NCI-H748 treated with DMSO at 0.1 percent for 48 hours (cell line): ENCODE data around the gene KDM4C.

Experiments used
- DNase-seq: peaks from one replicate; lab custom pipeline; 2025; lab: John Stamatoyannopoulos, UW

Gene KDM4C

DNA sequence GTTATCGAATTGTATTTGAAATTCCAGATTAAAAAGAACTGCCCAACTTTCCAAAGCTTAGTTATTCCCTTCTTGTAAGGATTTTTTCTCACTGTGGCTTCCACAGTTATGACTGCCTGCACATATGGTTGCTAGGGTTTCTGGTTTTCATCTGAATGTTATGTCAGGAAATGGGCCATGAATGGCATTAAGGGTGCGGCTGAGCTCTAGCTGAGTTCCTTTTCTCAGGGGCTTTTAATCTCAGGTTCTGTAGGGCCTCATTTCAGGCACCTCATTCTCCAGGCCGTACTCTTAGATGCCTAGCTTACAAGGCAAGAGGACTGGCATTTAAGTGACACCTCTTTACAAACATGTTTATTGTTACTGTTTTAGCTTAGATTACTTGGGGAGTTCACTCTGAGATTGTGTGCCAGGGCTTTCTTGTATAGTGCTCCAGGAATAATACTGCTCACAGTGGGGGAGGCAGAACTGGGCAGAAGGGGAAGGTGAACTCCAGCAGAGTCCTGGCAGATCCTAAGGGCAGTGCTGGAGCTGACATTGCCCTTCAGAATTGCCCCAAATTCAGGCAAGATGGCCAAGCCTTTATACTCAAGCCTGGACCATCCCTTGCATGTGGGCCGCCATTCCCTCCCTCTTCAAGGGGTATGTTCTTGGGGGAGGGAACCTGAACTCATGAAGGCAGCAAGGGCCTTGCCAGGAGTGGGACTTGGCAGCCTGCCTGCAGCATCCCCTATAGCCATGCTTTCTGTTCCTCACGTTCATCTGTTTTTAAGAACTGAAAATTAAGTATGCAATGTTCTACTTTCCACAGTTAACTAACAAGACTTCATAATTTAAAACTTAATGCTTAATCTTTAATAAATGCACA lies 111.5 kb downstream of the KDM4C start:
- DNase-seq, result no peak

DNA sequence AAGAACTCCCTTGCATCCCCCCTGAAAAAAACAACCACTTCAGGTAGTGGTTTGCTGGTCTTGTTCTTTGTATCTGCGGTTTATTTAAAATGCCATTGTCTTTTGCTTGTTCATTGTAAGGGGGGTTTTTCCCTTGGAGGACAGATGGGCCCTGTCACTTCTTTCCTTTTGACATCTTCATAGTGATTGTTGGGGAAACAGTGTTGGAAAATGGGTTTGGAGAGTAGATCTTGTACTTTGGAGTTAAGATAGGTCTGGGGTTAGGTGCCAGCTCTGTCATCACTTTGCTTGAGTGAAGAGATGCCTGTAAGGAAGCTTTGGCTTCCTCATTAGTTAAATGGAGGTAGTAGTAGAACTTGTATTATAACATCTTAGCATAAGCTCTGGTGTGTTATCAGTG lies 112.4 kb downstream of the KDM4C start:
- DNase-seq, result no peak

GRCh38 chr9:6870650-6871477 lies 113.1 kb downstream of the KDM4C start:
- no peak for DNase-seq

GRCh38 chr9:6873857-6874256 lies 116.1 kb downstream of the KDM4C start:
- no peak for DNase-seq

GRCh38 chr9:6876195-6876894 lies 118.6 kb downstream of the KDM4C start:
- no peak for DNase-seq

GRCh38 chr9:6877671-6878161 lies 119.9 kb downstream of the KDM4C start:
- DNase-seq, result no peak

DNA sequence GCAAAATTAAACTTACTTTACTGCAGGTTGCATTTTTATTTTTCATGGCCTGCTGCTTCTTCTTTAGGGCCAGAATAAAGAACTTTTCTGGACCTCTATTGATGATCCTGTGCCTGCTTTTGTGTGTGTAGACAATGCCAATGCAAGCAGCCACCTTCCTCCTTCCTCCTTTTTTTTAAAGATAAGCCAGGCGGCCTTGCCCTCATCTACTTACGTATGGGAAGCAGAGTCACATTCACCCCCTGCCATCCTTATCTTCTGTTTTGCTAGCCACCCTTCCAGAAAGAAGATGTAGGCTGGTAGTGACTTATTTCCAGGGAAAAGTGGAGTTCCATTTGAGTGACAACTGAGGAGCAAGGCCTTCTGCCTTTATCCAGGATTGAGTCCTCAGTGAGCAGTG lies 122.9 kb downstream of the KDM4C start:
- no peak for DNase-seq

DNA sequence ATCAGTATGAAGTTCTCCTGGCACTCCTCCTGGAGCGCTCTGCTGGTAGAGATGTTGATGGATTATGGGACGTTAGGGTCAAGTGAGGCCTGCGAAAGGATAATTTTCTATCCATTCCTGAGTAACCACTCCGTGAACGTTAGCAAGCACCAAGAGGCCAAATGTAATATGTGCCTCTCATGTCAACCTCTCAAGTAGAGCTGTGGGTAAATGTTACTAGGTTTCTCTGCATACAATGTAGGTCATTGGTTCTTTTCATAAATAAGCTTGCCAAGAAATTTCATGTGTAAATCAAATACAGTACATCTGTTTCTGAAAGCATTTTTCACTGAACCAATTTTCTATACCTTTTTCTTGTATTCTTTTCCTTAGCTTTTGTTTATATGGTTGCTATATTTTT lies 126.3 kb downstream of the KDM4C start:
- no peak for DNase-seq

- DNase-seq, result no peak
Observed at GRCh38 chr9:6884990-6885389, 127.2 kb downstream of the KDM4C start.

DNA sequence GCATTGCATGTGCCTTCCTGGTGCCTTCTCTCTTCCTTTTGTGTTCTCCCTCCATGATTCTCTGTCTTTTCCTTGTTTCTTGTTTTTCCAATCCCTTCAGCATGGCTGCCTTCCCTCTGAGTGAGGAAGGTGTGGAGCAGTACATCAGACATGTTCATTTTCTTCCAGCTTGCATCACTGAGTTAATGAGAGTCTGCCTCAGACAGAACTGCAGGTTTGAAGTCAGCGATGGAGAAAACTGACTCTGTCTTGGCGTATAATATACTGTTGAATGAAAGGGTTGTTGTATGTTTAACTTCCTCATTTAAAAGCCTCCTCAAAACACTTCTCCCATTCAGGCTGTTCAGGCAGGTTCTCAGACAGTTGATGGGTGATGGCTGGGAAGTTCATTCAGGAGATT lies 129.3 kb downstream of the KDM4C start:
- no peak for DNase-seq

DNA sequence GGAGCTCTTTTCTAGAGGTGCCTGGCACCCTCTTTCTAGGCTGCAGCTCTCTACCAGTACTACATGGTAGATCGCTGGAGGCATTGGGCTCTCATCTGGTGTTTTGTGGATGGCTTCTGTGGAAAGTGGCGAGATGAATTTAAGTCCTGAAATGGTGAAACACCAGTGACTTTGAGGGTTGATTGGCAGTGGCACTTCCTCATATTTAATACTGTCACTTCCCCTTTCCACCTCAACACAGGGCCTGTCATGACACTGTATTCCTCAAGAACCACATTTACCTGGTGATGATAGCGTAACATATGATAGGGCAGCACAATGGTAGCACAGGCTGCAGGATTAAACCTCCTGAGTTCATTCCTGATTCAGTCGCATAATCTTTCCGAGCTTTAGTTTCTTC lies 132.1 kb downstream of the KDM4C start:
- DNase-seq, result no peak

DNA sequence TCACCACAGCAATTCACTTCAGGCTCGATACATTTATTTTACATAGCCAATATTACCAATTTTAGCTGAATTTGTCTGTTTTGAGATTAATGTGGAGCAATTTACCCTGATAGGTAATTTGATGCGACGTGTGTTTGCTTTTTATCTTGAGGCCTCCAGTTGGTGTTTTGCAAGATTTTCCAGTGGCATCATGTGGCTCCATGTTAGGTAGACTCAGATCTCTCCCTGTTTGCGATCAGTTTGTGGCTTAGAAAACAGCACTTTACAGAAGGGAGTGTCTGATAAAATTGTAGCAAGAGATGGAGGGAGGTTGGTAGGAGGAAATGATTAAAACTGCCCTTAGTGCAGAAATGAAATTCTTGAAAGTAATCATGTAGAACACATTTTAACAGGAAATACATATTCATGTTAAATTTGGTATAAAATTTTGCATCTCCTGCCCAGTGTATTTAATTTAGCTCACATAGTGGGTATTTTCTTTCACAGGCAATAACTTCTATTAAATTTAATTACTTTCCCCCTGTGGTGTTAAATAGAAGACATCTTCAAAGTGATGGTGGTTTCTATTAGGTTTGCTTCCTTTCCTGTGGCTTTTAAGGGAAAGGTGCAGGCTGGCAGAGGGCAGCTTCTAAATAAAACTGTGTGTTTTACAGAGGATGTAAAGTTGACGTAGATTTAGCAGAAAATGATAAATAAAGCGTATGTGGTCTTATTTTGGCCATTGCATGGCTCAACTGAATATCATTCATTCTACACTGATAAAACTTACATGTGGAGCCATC lies 135.8 kb downstream of the KDM4C start:
- DNase-seq, result no peak

DNA sequence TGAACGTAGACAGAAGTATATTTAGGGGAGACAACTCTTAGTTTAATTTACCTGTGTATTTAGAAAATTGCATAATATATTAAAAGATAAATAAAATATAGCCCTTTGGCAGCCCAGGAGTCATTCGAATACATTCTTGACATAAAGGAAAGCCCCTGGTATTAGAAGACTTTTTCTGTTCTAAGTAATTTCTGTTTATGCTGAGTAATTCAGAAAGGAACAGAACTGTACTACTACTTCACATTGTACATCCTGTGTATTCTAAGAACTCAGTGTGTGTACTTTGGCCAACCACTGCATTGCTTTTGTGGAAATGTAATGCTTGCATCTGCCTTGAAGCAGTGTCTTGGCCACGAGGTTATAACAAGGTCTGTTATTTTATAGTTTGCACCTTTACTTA lies 136.4 kb downstream of the KDM4C start:
- DNase-seq, result no peak

DNA sequence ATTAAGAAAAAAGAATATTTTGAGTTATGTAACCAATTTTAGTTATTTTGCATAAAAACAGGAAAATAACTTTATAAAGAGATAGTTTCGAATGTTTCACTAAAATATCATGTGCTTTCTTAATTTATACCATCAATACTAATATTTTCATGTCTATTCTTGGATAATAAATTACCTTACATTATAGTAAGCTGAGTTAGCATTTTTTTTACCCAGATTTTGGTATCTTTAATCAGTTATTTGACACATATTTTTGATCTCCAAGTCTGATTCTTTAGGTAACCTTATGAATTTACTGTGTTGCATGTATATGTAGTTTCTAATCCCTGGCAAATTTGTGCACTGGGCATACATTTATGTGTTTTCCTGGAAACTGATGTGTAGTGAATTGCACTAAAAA lies 138.0 kb downstream of the KDM4C start:
- DNase-seq, result no peak

DNA sequence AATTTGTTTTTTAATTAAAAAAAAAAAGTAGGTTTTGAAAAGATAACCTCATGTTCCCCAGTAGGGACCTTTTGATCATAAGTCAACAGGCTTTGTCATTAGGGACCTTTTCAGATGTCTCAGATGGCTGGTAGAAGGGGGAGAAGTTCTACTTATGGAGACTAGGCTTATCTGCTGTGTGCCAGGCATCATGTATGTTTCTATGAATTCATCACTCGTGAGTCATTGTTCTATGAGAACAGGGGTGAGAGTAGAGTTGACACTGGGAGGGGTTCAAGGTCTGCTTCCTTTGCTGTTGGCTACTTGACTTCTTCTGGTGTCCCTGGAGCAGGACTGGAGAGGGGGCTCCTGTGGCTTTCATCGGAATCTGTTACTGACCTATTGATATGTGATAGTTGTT lies 138.8 kb downstream of the KDM4C start:
- no peak for DNase-seq

DNA sequence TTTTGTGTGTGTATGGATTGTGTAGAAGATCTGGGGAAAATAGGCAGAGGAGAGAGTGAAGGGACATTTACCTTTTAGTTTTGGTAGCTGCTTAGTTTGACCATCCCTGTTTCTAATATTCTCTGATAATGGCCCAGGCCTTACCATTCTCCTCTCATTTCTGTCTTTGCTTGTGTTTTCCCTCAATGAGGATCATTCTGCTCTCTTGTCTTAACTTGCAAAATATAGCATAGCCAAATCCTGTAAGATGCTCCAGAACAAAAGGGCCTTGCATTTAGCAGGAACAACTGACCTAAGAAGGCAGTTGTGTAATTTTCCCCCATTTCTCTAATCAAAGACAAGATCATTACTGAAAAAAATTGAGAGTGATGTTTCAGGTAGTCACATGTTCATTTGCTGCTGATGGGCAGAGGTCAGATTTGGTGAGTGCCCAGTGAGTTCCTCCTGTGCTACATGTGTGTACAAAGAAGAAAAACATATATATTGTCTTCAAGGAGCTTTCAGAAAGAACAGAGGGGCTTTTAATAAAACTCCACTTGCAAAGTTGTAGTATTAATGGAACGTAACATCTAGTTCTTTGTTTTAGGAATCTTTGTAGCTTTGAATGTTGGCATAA lies 139.5 kb downstream of the KDM4C start:
- no peak for DNase-seq

DNA sequence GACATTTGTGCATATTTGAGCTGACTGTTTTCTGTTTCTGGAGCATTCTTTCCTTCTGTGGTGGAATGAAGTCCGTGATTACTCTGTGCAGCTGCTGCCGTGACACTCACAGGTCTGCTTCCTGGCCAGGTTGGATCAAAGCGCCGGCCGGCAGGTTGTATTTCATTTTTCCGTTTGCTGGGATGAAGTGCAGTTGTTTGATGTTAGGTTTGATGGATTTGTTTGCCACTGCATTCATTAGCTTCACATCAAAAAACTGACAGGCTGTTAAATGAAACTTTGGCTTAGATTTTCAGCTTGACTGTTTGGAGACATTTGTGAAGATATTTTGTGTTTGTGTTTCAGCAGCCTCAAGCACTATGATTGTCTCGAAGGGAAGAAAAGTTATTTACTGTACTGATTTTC lies 140.1 kb downstream of the KDM4C start:
- no peak for DNase-seq

DNA sequence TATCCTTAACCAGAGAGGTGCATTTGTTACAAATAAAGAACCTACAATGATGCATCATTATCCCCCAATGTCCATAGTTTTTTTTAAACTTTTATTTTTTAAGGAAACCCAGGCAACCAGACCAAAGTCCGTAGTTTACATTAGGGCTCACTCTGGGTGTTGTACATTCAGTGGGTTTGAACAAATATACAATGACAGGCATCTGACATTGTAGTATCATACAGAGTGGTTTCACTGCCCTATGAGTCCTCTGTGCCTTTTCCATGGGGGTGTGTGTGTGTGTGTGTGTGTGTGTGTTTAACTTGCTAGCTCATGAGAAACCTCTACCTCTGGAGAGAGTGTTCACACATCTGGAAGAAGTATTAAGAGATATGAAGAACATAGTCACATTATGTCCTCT lies 141.5 kb downstream of the KDM4C start:
- no peak for DNase-seq

DNA sequence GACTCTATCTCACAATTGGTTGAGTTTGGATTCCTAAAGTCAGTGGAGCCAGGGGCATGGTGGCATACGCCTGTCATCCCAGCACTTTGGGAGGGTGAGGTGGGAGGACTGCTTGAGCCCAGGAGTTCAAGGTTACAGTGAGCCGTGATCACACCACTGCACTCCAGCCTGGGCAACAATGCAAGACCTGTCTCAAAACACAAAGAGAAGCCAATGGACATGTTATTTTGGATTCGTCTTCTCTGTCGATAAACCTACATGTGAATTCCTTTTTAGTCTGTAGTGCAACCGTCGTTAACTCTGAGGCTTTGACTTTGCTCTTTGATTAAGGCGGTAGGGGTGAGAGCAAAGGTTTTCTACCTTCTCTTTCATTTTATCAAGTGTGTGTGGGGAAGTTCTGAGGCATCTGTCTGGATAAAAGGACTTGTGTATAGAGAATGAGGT lies 142.7 kb downstream of the KDM4C start:
- DNase-seq, result no peak

DNA sequence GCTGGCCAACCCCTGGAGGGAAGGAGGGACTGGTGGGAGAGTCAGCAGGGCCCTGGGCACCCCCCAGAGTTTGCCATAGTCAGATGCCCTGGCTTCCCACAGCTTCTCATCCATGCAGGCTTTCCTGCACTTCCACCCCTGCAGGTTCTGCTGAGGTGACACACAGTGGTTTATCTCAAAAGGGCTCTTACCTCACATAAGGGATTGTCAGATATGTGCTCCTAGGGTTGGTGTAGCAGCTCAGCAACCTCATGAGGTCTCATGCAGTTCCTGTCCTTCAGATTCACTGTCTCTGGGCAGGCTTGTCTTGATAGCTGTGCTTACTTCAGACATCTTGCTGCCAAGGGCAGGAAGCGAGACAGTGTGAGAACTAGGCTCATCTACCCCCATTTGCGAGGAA lies 143.4 kb downstream of the KDM4C start:
- no peak for DNase-seq

GRCh38 chr9:6902423-6902822 lies 144.7 kb downstream of the KDM4C start:
- DNase-seq, result no peak
